GM06990 (cell line): ENCODE measurements around the gene SNX30.

ENCODE experiments used
- DNase-seq: peaks from one replicate; pipeline ENCODE4 v3.0.0-alpha.2; 2011; ENCODE audit not compliant: insufficient read length; ENCODE audit errors: extremely low read depth
- H3K27me3 ChIP-seq: replicated peaks from 2 replicates; pipeline ENCODE4 v1.6.0; 2011; ENCODE audit warnings: low read length; ENCODE audit not compliant: control insufficient read depth, insufficient read depth
- H3K36me3 ChIP-seq: 2 replicates; pipeline ENCODE4 v1.5.1; 2011; ENCODE audit warnings: low read length; ENCODE audit not compliant: control insufficient read depth, insufficient read depth
- H3K4me3 ChIP-seq: replicated peaks from 2 replicates; pipeline ENCODE4 v1.5.1; 2011; ENCODE audit warnings: low read depth, mild to moderate bottlenecking, control low read depth, low read length
- TF ChIP-seq, protein P1 (sequence below): IDR thresholded peaks from 2 replicates; pipeline ENCODE4 v1.5.1; 2011; ENCODE audit warnings: low read length, control low read depth, mild to moderate bottlenecking, inconsistent platforms; ENCODE audit not compliant: insufficient read depth, poor library complexity, severe bottlenecking

Gene SNX30

GRCh38 chr9:112754578-112754977 lies 4.0 kb downstream of the SNX30 start:
- no peaks in the 10 kb centered on the region for H3K36me3 ChIP-seq
- TF ChIP-seq, protein P1, sequence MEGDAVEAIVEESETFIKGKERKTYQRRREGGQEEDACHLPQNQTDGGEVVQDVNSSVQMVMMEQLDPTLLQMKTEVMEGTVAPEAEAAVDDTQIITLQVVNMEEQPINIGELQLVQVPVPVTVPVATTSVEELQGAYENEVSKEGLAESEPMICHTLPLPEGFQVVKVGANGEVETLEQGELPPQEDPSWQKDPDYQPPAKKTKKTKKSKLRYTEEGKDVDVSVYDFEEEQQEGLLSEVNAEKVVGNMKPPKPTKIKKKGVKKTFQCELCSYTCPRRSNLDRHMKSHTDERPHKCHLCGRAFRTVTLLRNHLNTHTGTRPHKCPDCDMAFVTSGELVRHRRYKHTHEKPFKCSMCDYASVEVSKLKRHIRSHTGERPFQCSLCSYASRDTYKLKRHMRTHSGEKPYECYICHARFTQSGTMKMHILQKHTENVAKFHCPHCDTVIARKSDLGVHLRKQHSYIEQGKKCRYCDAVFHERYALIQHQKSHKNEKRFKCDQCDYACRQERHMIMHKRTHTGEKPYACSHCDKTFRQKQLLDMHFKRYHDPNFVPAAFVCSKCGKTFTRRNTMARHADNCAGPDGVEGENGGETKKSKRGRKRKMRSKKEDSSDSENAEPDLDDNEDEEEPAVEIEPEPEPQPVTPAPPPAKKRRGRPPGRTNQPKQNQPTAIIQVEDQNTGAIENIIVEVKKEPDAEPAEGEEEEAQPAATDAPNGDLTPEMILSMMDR: no peak
- no peaks in the 10 kb centered on the region for H3K27me3 ChIP-seq
- no peak for DNase-seq
- no peak overlapping the region for H3K4me3 ChIP-seq

GRCh38 chr9:112755016-112755427 lies 4.5 kb downstream of the SNX30 start:
- H3K36me3 ChIP-seq: no peaks in the 10 kb centered on the region
- TF ChIP-seq, protein P1: no peak
- DNase-seq: no peak
- H3K27me3 ChIP-seq: no peaks in the 10 kb centered on the region
- H3K4me3 ChIP-seq: no peak overlapping the region

- no peak overlapping the region for H3K4me3 ChIP-seq
Measured at GRCh38 chr9:112755675-112756074, 5.1 kb downstream of the SNX30 start.

DNA sequence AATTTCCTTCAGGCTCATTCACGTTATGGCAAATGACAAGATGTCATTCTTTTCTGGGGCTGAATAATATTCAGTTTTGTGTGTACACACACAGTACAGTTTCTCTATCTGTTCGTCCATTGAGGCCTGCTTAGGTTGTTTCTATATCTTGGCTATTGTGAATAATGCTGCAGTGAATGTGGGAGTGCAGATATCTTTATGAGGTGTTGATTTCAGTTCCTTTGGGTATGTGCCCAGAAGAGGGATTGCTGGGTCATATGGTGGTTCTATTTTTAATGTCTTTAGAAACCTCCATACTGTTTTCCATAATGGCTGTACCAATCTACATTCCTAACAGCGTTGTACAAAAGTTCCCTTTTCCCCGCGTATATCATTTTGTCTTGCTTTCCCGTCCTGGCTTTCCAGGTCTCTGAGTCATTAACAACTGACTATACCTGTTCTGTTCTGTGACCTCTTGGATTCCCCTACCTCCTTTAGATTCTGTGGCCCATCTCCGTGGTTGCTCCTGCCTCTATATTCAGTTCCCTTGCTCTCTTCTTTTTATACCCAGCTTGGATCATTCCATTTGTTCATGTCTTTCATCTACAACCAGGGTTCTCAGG lies 6.8 kb downstream of the SNX30 start:
- no peak for DNase-seq
- H3K27me3 ChIP-seq: no peaks in the 10 kb centered on the region
- H3K36me3 ChIP-seq: no peaks in the 10 kb centered on the region
- TF ChIP-seq, protein P1: no peak
- H3K4me3 ChIP-seq: no peak overlapping the region

More at GRCh38 chr9:112755675-112756074, 5.1 kb downstream of the SNX30 start:
- TF ChIP-seq, protein P1: no peak
- Histone ChIP-seq H3K36me3 (no peaks in the 10 kb centered on the region), H3K27me3 (no peaks in the 10 kb centered on the region)
- DNase-seq: no peak

- Histone ChIP-seq H3K36me3 (no peaks in the 10 kb centered on the region), H3K27me3 (no peaks in the 10 kb centered on the region), H3K4me3 (no peak overlapping the region)
- DNase-seq: no peak
- TF ChIP-seq, protein P1: no peak
Measured at GRCh38 chr9:112757940-112758339, 7.4 kb downstream of the SNX30 start.

- DNase-seq: no peak
- TF ChIP-seq, protein P1: no peak
- H3K27me3 ChIP-seq: no peaks in the 10 kb centered on the region
- no peak overlapping the region for H3K4me3 ChIP-seq
- H3K36me3 ChIP-seq: no peaks in the 10 kb centered on the region
Measured at GRCh38 chr9:112760821-112761220, 10.3 kb downstream of the SNX30 start.
